ENCODE measurements around the gene CXCL9.

Gene CXCL9

GRCh38 chr4:75953509-75953908 lies 53.8 kb downstream of the CXCL9 start:
- DNase-seq: no peak
